KG1 (cell line): ENCODE results near the gene RAB44.
"Not testable (repeated sequence)": the region's sequence is repeated elsewhere in the genome, so short reads cannot be mapped to it uniquely, and the experiment has no call there.

ENCODE experiments used
- DNase-seq: peaks from one replicate; lab custom pipeline; 2025; lab: John Stamatoyannopoulos, UW

RAB44 gene

DNA sequence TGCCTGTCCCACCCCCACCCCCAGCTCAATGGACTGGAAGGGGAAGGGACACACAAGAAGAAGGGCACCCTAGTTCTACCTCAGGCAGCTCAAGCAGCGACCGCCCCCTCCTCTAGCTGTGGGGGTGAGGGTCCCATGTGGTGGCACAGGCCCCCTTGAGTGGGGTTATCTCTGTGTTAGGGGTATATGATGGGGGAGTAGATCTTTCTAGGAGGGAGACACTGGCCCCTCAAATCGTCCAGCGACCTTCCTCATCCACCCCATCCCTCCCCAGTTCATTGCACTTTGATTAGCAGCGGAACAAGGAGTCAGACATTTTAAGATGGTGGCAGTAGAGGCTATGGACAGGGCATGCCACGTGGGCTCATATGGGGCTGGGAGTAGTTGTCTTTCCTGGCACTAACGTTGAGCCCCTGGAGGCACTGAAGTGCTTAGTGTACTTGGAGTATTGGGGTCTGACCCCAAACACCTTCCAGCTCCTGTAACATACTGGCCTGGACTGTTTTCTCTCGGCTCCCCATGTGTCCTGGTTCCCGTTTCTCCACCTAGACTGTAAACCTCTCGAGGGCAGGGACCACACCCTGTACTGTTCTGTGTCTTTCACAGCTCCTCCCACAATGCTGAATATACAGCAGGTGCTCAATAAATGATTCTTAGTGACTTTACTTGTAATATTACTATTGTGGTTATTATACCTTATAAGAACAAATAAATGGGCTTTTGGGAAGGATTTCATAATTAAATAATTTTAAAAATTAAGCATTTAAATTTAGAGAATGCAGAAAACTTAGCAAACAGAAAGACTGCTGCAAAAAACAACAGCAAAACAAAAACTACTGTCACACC, 10.7 kb upstream of the RAB44 start:
- no peak for DNase-seq

DNA sequence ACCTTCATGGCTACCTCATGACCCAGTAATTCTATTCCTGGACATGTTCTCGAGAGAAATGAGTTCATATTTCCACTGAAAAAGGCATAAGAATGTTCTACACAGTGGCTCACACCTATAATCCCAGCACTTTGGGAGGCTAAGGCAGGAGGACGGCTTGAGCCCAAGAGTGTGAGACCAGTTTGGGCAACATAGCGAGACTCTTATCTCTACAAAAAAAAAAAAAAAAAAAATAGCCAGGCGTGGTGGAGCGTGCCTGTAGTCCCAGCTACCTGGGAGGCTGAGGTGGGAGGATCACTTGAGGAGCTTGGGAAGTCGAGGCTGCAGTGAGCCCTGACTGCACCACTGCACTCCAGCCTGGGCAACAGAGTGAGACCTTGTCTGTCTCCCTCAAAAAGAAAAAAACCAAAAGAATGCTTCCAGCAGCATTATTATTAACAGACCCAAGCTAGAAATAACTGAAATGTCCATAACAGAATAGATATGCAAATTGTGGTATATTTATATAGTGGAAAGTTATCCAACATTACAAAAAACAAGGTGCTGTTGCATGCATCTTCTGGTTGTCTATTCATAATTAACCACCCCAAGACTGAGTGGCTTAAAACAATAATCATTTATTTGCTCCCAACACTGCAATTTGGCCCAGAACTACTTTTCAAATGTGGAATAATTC, 9.4 kb upstream of the RAB44 start:
- DNase-seq: no peak

DNA sequence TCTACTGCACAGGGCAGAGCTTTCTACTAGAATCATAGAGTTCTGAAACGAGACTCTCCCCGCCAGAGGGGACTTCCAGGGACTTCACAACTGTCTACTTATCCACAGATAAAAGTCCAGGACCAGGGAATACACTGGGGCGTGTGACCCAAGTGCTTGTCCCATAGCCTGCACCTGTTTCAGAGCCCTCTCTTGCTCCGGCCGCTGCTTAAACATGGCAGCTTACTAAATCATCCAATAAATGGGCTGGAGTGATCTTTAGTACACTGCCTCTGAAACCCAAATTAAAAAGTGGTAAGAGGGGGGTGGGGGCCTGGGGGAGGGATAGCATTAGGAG, 8.9 kb upstream of the RAB44 start:
- no peak for DNase-seq

- no peak for DNase-seq
Measured at GRCh38 chr6:36691011-36691410, 6.6 kb upstream of the RAB44 start.

GRCh38 chr6:36691612-36692011, 6.0 kb upstream of the RAB44 start:
- DNase-seq: no peak

GRCh38 chr6:36692220-36692619, 5.4 kb upstream of the RAB44 start:
- peak; percentile 74 for DNase-seq

DNA sequence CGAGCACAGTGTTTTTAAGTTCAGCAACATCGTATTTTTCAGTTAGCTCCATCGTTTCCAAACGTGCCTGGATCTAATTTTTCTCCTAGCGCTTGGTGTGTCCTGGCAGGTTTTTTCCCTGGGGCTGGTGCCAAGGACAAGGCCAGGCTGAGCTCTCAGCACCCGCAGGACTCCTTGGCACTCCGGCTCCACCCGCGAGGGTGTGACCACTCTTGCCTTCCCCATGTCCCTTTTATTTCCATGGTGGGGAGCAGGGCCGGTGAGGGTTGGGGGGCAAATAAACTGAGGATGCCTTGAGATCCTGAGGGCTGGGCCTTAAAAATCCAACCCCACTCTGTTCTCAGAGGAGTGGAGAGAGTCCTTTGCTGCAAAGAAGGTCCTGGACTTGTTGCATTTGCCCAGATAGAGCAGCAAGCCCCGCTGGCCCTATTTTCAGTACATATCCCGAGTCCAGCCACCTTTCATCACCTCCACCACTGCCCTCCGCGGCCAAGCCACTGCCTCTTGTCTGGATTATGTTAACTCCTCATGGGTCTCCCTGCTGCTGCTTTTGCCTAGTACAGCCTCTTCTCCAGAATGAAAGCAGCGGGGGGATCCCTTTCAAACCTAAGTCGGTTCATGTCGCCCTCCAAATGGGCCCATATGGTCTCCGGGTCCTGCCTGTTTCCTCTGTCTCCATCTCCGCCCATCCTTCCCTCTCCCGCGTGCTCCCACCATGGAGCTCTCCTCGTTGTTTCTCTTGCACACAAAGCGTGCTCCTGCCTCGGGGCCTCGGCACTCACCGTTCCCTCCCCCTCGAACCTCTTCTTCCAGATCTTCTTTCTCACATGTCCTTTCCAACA, 4.5 kb upstream of the RAB44 start:
- DNase-seq: no peak

DNA sequence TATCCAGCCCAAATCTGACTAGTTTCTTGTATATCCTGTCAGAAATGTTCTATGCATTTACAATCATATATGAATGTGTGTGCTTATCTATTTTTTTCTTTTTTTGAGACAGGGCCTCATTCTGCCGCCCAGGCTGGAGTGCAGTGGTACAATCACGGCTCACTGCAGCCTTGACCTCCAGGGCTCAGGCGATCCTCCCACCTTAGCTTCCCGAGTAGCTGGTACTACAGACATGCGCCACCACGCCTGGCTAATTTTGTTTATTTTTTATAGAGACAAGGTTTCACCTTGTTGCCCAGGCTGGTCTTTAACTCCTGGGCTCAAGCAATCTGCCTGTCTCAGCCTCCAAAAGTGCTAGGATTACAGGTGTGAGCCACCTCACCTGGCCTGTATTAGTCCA, 3.0 kb upstream of the RAB44 start:
- no peak for DNase-seq

DNA sequence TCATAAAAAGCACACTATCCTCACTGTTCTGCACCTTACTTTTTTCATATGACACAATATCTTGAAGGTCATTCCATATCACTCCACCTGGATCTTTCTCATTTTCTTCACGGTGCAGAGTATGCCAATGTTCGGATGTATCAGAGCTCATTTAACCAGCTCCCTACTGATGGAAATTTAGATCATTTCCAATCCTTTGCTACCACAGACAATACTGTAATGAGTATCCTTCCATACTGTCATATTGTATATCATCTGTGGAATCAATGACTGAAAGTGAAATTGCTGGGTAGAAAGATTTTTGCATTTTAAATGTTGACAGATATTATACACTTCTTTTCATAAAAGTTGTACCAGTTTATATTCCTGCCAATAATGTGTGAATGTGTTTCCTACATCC, 2.2 kb upstream of the RAB44 start:
- no peak for DNase-seq

- DNase-seq: no peak
Measured at GRCh38 chr6:36698196-36698595, 570 bp downstream of the RAB44 start.

DNA sequence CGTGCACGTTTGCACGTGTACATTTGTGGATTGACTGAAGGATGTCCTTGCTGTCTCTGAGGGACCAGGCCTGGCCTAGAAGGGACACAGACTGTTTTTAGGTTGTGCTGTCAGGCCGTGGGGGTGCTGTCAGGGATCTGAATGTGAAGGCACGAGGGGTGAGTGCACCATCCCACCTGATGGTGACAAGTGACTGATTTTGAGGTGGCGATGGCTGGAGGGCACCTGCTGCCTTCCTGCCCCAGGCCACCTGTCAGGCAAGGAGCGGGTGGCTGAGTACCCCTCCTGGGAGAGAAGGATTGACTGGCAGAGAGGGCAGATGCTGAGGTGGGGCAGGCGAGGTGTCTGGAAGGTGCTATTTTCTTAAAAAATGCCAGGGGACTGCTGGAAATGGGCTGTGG, 1.2 kb downstream of the RAB44 start:
- no peak for DNase-seq

DNA sequence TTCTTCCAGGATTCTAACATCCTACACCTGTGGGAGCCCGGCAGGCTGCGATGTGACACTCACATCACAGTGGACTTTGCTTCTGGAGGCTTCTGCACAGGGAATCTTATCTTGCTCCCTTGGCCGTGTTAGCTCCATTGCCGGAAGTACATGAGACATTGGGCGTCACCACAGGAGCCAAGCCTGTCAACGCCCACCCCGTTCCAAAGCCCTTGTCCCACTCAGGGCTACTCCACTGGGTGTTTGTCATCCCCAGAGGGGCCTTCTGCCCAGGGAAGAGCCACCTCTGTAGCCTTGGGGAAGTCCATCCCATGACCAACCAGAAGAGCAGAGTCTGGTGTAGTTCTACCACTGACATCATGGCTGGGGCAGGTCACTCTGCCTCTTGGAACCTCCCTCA, 1.7 kb downstream of the RAB44 start:
- DNase-seq: no peak

DNA sequence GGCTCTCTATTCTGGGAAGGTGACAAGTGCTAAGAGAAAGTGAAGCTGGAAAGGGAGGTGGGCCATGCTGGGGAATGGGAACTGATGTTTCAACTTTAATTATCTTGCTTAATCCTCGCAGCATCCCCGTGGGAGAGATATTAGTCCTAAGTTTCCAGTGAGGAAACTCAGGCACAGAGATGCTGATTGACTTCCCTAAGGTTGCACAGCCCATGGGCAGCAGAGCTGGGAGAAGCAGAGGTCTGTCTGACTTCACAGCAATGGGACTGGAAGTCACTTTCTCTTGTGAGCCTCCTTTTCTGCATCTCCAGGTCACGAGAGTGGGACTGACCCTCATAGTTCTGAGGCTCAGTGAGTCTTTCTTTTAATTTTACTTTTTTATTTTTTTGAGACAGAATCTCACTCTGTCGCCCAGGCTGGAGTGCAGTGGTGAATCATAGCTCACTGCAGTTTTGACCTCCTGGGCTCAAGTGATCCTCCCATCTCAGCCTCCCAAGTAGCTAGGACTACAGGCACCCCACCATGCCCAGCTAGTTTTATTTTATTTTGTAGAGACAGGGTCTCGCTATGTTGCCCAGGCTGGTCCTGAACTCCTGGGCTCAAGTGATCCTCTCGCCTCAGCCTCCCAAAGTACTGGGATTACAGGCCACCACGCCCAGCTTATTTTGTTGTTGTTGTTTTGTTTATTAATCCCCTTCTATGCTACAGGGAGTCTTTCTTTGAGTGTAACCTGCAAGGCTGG, 2.6 kb downstream of the RAB44 start:
- no peak for DNase-seq

DNA sequence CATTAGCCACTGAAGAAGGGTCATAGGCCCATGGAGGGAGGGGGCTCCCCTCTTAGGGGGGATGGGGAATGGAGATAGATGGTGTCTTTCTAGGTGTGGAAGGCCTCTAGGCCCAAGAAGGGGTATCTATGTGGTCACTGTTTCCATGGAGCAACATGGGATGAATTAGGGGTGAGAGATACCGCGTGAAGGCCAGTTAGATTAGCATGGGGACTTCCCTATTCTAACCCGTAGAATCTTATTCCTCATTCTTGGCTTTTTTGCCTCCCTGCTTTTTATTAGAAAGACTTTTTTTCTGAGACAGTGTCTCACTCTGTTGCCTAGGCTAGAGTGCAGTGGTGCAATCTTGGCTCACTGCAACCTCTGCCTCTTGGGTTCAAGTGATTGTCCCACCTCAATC, 3.2 kb downstream of the RAB44 start:
- DNase-seq: no peak

DNA sequence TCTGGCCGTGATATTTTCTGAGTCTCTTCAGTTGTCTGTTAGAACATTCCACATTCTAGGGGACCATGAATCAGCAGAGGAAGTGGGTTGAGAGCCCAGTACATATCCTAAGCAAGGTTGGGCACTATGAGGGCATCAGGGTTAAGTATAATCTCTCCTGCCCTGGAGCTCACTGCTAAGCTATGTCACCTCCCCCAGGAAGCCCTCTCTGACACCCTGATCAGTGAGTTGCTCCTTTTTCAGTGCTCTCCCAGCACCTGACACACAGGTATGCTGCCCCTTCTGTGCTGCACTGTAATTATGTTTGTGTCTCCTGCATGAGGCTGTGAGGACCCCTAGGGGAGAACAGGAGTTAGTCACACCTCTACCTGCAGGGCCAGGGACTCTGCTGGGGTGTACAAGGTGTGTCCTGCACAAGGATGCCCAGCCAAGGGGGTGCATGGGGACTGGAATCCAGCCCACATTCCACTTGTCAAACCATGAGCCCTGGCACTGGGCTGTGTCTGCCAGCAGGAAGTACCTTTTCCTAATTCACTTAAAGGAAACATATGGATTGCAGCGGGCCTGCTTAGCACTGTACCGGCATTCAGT, 3.9 kb downstream of the RAB44 start:
- DNase-seq: no peak

DNA sequence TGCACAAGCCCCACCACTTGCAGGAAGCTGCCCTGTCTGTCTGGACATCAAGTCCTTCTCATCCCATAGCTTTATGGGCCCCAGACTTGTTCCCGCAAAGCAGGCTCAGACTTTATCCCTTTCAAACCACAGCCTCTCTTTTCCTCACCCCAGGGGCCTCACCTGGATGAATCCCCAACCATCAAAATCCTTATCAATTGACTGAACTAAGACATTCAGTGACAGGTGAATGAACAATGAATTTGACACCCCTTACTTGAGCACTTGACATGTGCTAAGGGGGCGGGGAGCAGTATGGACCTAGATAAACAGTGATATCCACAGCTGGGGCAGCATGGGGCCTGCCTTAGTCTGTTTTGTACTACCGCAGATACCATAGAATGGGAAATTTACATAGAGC, 5.0 kb downstream of the RAB44 start:
- DNase-seq: no peak

- no peak for DNase-seq
Measured at GRCh38 chr6:36703081-36703606, 5.5 kb downstream of the RAB44 start.

- DNase-seq: no peak
Measured at GRCh38 chr6:36703982-36704381, 6.4 kb downstream of the RAB44 start.

DNA sequence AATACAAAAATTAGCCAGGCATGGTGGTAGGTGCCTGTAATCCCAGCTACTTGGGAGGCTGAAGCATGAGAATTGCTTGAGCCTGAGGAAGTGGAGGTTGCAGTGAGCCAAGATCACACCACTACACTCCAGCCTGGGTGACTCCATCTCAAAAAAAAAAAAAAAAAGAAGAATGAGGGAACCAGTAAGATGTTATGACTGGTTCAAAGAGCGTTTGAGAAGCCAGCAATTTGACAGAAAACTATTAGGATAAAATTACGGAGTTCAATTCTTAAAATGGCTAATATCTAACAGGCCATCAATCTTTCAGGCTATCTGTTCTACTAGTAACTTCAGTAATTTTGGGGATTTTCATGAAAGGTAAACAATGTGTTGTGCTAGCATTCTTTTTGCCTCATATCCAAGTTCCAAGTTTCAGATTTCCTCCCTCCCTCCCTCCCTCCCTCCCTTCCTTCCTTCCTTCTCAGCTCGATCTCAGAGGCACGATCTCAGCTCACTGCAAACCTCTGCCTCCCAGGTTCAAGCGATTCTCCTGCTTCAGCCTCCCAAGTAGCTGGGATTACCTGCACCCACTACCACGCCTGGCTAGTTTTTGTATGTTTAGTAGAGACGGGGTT, 7.4 kb downstream of the RAB44 start:
- not testable (repeated sequence) for DNase-seq

- DNase-seq: no peak
Measured at GRCh38 chr6:36706339-36706738, 8.7 kb downstream of the RAB44 start.

DNA sequence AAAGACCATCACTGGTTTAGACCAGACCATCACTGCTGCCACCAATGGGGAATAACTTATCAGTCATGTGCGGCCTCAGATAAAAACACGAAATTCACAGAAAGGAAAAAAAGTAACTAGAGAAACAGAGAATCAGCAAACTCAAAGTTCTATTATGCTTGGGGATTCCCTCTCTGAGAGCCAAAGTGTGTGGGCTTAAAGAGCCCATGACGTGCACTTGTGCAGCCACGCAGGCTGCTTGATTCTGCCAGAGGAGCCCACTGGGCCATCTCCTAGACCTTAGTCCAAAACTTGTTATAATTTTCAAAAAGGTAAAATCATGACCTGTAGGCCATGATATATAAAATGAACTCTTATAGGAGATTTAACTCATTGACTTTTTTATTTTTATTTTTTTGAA, 15.2 kb downstream of the RAB44 start:
- no peak for DNase-seq
